SK-N-SH treated with all-trans-retinoic acid at 6 μM for 48 hours (cell line): ENCODE measurements around the gene CZIB.

Source experiments
- ATAC-seq: fragments of 200-7000 bp; cut with Tn5 transposase; 3 replicates; pipeline ENCODE4 v1.9.1; 2020; ENCODE audit warnings: mild to moderate bottlenecking, moderate library complexity
- ARNTL ChIP-seq: fragments of 450-650 bp; formaldehyde crosslinking; IDR thresholded peaks from 2 replicates; pipeline ENCODE4 v1.5.0; 2020; ENCODE audit warnings: low read depth, mild to moderate bottlenecking, moderate library complexity, borderline replicate concordance
- BACH2 ChIP-seq: fragments of 250-450 bp; sonication (Bioruptor Pico); IDR thresholded peaks from 2 replicates; pipeline ENCODE4 v1.9.0; 2021; ENCODE audit warnings: mild to moderate bottlenecking, borderline replicate concordance
- CSDC2 ChIP-seq: fragments of 250-450 bp; sonication (Bioruptor Pico); IDR thresholded peaks from 2 replicates; pipeline ENCODE4 v1.5.0; 2020; ENCODE audit warnings: mild to moderate bottlenecking, moderate library complexity
- ESRRG ChIP-seq: fragments of 250-450 bp; sonication (Bioruptor Pico); IDR thresholded peaks from 2 replicates; pipeline ENCODE4 v1.6.1; 2021; ENCODE audit warnings: mild to moderate bottlenecking
- GLIS3 ChIP-seq: fragments of 250-450 bp; sonication (Bioruptor Pico); IDR thresholded peaks from 2 replicates; pipeline ENCODE4 v1.5.0; 2020; ENCODE audit warnings: mild to moderate bottlenecking, moderate library complexity
- ISL1 ChIP-seq: fragments of 250-450 bp; sonication (Bioruptor Pico); IDR thresholded peaks from 2 replicates; pipeline ENCODE4 v2.1.2; 2022; ENCODE audit warnings: mild to moderate bottlenecking, moderate library complexity
- OSR1 ChIP-seq: fragments of 250-450 bp; sonication (Bioruptor Pico); IDR thresholded peaks from 2 replicates; pipeline ENCODE4 v1.8.0; 2022; ENCODE audit warnings: moderate library complexity, mild to moderate bottlenecking, inconsistent platforms
- PPARA ChIP-seq: fragments of 250-450 bp; sonication (Bioruptor Pico); IDR thresholded peaks from 2 replicates; pipeline ENCODE4 v1.5.0; 2020; ENCODE audit warnings: mild to moderate bottlenecking, borderline replicate concordance
- RARB ChIP-seq: fragments of 250-450 bp; sonication (Bioruptor Pico); IDR thresholded peaks from 2 replicates; pipeline ENCODE4 v1.8.0; 2021; ENCODE audit warnings: mild to moderate bottlenecking, moderate library complexity
- SNAI2 ChIP-seq: fragments of 250-450 bp; sonication (Bioruptor Pico); IDR thresholded peaks from 2 replicates; pipeline ENCODE4 v1.5.0; 2020; ENCODE audit warnings: mild to moderate bottlenecking, moderate library complexity
- TCF4 ChIP-seq: fragments of 250-450 bp; sonication (Bioruptor Pico); IDR thresholded peaks from 2 replicates; pipeline ENCODE4 v1.8.0; 2021; ENCODE audit warnings: mild to moderate bottlenecking, moderate library complexity, borderline replicate concordance
- TOX ChIP-seq: fragments of 250-450 bp; sonication (Bioruptor Pico); IDR thresholded peaks from 2 replicates; pipeline ENCODE4 v1.8.0; 2021; ENCODE audit warnings: mild to moderate bottlenecking, moderate library complexity, borderline replicate concordance
- ZFP3 ChIP-seq: fragments of 250-450 bp; sonication (Bioruptor Pico); IDR thresholded peaks from 2 replicates; pipeline ENCODE4 v1.5.0; 2020; ENCODE audit warnings: mild to moderate bottlenecking, moderate library complexity
- ZFP30 ChIP-seq: fragments of 450-650 bp; formaldehyde crosslinking; IDR thresholded peaks from 2 replicates; pipeline ENCODE4 v1.5.0; 2022; ENCODE audit warnings: mild to moderate bottlenecking, moderate library complexity
- ZNF565 ChIP-seq: fragments of 450-650 bp; formaldehyde crosslinking; conservative IDR thresholded peaks from 2 replicates; pipeline ENCODE4 v1.5.0; 2020; ENCODE audit warnings: low read depth, mild to moderate bottlenecking, moderate library complexity
- ZNF70 ChIP-seq: fragments of 450-650 bp; formaldehyde crosslinking; IDR thresholded peaks from 2 replicates; pipeline ENCODE4 v1.5.0; 2020; ENCODE audit warnings: mild to moderate bottlenecking, moderate library complexity
- TF ChIP-seq, protein P1 (sequence below): fragments of 250-450 bp; sonication (Bioruptor Pico); IDR thresholded peaks from 2 replicates; pipeline ENCODE4 v1.8.0; 2021; ENCODE audit warnings: low read depth, mild to moderate bottlenecking, moderate library complexity, borderline replicate concordance
- TF ChIP-seq, protein P2 (sequence below): fragments of 250-450 bp; sonication (Bioruptor Pico); IDR thresholded peaks from 2 replicates; pipeline ENCODE4 v1.5.1; 2020; ENCODE audit warnings: low read depth, mild to moderate bottlenecking, moderate library complexity
- TF ChIP-seq, protein P3 (sequence below): fragments of 250-450 bp; sonication (Bioruptor Pico); IDR thresholded peaks from 2 replicates; pipeline ENCODE4 v1.8.0; 2020; ENCODE audit warnings: mild to moderate bottlenecking, moderate library complexity, borderline replicate concordance
- TF ChIP-seq, protein P4 (sequence below): fragments of 250-450 bp; sonication (Bioruptor Pico); IDR thresholded peaks from 2 replicates; pipeline ENCODE4 v1.5.0; 2020; ENCODE audit warnings: mild to moderate bottlenecking, moderate library complexity

The CZIB gene

DNA sequence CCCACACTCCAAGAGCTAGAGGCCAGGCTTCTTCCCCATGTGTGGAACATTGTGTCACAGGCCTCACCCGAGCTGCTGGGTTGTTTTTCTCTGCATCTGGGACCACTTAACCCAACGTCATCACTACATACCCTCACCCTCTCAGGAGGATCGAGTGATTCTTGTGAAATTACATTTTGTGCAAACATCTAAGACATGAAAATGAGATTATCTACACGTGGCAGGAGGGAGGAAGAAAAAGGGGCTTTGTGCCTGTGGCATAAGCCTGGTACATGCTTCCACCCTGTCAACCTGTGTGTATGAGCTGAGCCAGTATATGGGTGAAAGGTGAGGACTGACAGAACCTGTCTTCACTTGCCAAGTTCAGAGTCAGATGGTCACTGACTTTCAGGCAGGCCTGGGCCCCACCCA, 22.2 kb downstream of the CZIB start:
- no peak for TF ChIP-seq BACH2 (CRISPR knock-in tag)
- TF ChIP-seq ZFP30 (CRISPR knock-in tag) = no peak
- TF ChIP-seq ESRRG (CRISPR knock-in tag) = no peak
- TF ChIP-seq SNAI2 (CRISPR knock-in tag) = no peak
- TF ChIP-seq OSR1 = no peak
- no peak for TF ChIP-seq ZFP3
- no peak for TF ChIP-seq ZNF70 (CRISPR knock-in tag)
- TF ChIP-seq, protein P1, sequence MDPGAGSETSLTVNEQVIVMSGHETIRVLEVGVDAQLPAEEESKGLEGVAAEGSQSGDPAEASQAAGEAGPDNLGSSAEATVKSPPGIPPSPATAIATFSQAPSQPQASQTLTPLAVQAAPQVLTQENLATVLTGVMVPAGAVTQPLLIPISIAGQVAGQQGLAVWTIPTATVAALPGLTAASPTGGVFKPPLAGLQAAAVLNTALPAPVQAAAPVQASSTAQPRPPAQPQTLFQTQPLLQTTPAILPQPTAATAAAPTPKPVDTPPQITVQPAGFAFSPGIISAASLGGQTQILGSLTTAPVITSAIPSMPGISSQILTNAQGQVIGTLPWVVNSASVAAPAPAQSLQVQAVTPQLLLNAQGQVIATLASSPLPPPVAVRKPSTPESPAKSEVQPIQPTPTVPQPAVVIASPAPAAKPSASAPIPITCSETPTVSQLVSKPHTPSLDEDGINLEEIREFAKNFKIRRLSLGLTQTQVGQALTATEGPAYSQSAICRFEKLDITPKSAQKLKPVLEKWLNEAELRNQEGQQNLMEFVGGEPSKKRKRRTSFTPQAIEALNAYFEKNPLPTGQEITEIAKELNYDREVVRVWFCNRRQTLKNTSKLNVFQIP (CRISPR knock-in tag) = no peak
- TF ChIP-seq GLIS3 = no peak
- TF ChIP-seq, protein P2, sequence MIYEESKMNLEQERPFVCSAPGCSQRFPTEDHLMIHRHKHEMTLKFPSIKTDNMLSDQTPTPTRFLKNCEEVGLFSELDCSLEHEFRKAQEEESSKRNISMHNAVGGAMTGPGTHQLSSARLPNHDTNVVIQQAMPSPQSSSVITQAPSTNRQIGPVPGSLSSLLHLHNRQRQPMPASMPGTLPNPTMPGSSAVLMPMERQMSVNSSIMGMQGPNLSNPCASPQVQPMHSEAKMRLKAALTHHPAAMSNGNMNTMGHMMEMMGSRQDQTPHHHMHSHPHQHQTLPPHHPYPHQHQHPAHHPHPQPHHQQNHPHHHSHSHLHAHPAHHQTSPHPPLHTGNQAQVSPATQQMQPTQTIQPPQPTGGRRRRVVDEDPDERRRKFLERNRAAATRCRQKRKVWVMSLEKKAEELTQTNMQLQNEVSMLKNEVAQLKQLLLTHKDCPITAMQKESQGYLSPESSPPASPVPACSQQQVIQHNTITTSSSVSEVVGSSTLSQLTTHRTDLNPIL (CRISPR knock-in tag) = no peak

DNA sequence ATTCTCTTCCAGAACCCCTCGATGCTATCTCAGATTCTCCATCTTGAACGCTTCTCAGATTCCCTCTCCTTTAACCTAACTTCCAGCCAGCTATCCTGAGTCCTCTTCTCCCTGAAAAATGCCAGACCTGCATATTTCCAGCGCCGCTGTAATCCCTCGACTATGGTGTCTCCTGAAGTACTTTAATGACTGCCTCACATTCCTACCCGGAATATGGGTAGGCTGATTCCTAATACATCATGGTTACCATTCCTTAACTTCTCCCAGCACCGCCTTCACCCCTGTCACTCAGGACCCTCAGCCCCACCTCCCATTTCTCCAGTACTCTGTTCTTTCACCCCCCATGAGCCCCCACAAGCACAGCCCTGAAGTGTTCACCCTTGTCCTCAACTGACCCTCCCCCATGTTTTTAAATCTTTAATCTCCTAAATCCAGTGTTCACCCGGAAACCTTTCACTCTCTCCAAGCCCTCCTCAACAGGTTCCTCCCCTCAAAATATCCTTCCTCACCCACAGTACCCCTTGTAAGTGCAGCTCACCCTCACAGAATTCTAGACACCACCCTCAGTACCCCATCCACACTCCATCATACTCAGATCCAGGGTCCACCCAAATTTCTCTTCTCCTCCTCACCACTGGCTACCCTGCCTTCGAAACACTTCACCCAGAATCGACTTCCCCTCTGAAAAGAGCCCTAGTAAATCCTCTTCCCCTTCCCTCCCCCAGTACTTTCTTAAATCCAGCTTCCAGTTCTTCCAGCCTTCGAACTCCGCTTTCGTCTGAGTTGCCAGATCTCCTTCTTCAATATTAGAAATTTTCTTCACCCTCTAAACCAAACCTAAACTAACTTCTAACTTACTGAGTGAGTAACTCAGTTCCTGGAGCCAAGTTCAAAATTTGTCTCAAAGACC, 22.9 kb downstream of the CZIB start:
- peak; percentile 51 for ATAC-seq
- TF ChIP-seq SNAI2 (CRISPR knock-in tag) (no peak), PPARA (no peak), ZFP30 (CRISPR knock-in tag) (no peak), TOX (CRISPR knock-in tag) (no peak), GLIS3 (no peak), ZNF70 (CRISPR knock-in tag) (no peak), ESRRG (CRISPR knock-in tag) (no peak), RARB (CRISPR knock-in tag) (no peak), ARNTL (no peak), ZNF565 (no peak), CSDC2 (CRISPR knock-in tag) (no peak), ISL1 (CRISPR knock-in tag) (no peak), TCF4 (CRISPR knock-in tag) (no peak)
- TF ChIP-seq, protein P3, sequence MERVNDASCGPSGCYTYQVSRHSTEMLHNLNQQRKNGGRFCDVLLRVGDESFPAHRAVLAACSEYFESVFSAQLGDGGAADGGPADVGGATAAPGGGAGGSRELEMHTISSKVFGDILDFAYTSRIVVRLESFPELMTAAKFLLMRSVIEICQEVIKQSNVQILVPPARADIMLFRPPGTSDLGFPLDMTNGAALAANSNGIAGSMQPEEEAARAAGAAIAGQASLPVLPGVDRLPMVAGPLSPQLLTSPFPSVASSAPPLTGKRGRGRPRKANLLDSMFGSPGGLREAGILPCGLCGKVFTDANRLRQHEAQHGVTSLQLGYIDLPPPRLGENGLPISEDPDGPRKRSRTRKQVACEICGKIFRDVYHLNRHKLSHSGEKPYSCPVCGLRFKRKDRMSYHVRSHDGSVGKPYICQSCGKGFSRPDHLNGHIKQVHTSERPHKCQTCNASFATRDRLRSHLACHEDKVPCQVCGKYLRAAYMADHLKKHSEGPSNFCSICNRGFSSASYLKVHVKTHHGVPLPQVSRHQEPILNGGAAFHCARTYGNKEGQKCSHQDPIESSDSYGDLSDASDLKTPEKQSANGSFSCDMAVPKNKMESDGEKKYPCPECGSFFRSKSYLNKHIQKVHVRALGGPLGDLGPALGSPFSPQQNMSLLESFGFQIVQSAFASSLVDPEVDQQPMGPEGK = no peak
- TF ChIP-seq, protein P2 (CRISPR knock-in tag) = no peak
- TF ChIP-seq, protein P1 (CRISPR knock-in tag) = no peak
- TF ChIP-seq, protein P4, sequence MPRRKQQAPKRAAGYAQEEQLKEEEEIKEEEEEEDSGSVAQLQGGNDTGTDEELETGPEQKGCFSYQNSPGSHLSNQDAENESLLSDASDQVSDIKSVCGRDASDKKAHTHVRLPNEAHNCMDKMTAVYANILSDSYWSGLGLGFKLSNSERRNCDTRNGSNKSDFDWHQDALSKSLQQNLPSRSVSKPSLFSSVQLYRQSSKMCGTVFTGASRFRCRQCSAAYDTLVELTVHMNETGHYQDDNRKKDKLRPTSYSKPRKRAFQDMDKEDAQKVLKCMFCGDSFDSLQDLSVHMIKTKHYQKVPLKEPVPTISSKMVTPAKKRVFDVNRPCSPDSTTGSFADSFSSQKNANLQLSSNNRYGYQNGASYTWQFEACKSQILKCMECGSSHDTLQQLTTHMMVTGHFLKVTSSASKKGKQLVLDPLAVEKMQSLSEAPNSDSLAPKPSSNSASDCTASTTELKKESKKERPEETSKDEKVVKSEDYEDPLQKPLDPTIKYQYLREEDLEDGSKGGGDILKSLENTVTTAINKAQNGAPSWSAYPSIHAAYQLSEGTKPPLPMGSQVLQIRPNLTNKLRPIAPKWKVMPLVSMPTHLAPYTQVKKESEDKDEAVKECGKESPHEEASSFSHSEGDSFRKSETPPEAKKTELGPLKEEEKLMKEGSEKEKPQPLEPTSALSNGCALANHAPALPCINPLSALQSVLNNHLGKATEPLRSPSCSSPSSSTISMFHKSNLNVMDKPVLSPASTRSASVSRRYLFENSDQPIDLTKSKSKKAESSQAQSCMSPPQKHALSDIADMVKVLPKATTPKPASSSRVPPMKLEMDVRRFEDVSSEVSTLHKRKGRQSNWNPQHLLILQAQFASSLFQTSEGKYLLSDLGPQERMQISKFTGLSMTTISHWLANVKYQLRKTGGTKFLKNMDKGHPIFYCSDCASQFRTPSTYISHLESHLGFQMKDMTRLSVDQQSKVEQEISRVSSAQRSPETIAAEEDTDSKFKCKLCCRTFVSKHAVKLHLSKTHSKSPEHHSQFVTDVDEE (CRISPR knock-in tag) = no peak

More for the DNA sequence above, 22.2 kb downstream of the CZIB start:
- ATAC-seq = no peak
